ENCODE results near the gene NCR2.

DNA sequence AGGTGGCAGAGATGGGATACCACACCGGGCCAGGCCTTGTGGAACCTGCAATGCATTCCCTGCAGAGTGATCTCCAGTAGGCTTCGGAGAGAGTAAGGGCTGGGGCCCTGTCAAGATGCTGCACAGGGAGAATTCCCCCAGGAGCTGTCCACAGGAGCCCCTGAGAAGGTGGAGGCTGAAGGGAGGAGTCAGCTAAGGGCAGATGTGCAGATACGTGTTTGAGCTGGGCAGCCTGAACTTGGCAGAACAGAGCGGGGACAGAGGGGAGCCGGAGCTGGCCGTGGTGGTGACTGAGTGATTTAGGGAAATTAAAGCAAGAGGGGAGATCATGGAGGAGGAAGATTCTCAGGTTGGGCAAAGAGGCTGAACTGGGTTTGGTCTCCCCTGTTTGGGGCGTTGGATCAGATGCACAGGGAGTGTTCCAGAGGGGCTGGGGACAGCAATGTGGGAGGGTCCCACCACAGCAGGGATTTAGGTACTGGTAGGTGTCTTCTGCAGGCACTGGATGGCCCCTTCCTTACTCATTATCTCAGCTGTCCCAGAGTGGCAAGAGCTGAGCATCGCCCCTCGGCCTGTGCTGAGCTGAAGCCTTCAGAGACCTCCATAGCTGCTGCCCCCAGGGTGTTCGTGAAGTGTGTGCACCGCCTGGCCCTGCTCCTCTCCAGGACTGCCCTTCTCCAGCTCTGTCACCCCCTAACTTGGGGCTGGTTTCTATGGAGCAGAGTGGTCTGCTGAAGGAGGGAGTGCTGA, 3.8 kb upstream of the NCR2 start:
- TF ChIP-seq, protein P1, sequence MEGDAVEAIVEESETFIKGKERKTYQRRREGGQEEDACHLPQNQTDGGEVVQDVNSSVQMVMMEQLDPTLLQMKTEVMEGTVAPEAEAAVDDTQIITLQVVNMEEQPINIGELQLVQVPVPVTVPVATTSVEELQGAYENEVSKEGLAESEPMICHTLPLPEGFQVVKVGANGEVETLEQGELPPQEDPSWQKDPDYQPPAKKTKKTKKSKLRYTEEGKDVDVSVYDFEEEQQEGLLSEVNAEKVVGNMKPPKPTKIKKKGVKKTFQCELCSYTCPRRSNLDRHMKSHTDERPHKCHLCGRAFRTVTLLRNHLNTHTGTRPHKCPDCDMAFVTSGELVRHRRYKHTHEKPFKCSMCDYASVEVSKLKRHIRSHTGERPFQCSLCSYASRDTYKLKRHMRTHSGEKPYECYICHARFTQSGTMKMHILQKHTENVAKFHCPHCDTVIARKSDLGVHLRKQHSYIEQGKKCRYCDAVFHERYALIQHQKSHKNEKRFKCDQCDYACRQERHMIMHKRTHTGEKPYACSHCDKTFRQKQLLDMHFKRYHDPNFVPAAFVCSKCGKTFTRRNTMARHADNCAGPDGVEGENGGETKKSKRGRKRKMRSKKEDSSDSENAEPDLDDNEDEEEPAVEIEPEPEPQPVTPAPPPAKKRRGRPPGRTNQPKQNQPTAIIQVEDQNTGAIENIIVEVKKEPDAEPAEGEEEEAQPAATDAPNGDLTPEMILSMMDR (conservative IDR thresholded peaks at IDR 0.05; ENCODE audit: low read depth, low read length), result no peak
- TF ChIP-seq EZH2 (IDR thresholded peaks at IDR 0.05; ENCODE audit: borderline replicate concordance, low read depth, low read length, poor library complexity, severe bottlenecking), result no peak

All from A673 (cell line).